ENCODE data around the gene NLGN1. TPM values are rescaled to one million over a fixed set of nuclear protein-coding genes. Genes with fewer than 3 reads are reported as not detected.

The NLGN1 gene
- total and polyA plus RNA-seq, 9 of the 15 experiments (the other 6 are each of a cell fraction or from before 2014, with no cell fraction given): under 0.01 to 0.01 TPM; not detected in 7

- Histone ChIP-seq H3K9me1 (ENCODE audit: control insufficient read depth, insufficient read depth, low read length) (no peaks in the 10 kb centered on the region), H3K36me3 (ENCODE audit: control insufficient read depth, insufficient read depth, low read length) (no peaks in the 10 kb centered on the region), H3K4me2 (ENCODE audit: insufficient read depth, low read length) (no peak overlapping the region), H4K20me1 (replicated peaks; ENCODE audit: control insufficient read depth, insufficient read depth, low read length) (no peaks in the 10 kb centered on the region), H3K4me1 (replicated peaks in 1 of 2; ENCODE audit: control insufficient read depth in 2 of 2, insufficient read depth in 2 of 2, low read length in 2 of 2) (no peaks in the 10 kb centered on the region), H3K4me3 (no peak overlapping the region), H3K9ac (ENCODE audit: insufficient read depth in 1 of 2, low read depth in 2 of 2, low read length in 2 of 2) (no peak overlapping the region), H3K27me3 (ENCODE audit: control insufficient read depth in 2 of 2, insufficient read depth in 2 of 2, low read length in 2 of 2) (no peaks in the 10 kb centered on the region), H3K79me2 (ENCODE audit: control insufficient read depth, insufficient read depth, low read length) (no peaks in the 10 kb centered on the region), H3K9me3 (replicated peaks; ENCODE audit: control insufficient read depth, insufficient read depth, low read depth, low read length) (no peaks in the 10 kb centered on the region), H2AFZ (ENCODE audit: low read depth, low read length) (no peak overlapping the region), H3K27ac (ENCODE audit: extremely low read depth, low read depth, low read length) (no peak overlapping the region)
- POLR2A ChIA-PET: no interaction called here
- in situ Hi-C loops (cut with MboI) (no loop called here), intact Hi-C loops (cut with micrococcal nuclease) (no loop called here)
- DNase-seq (ENCODE audit: extremely low read depth in 1 of 4, low spot score in 3 of 4): no peak
- FAIRE-seq: no peak
- TF ChIP-seq ZNF778 (CRISPR knock-in tag; IDR thresholded peaks at IDR 0.05) (no peak), HMGN3 (IDR thresholded peaks at IDR 0.05; ENCODE audit: borderline replicate concordance, extremely low read depth, insufficient read length, low read depth, low read length) (no peak), POLR2AphosphoS2 (IDR thresholded peaks at IDR 0.05; ENCODE audit: low read length) (no peak), GTF2B (IDR thresholded peaks at IDR 0.05; ENCODE audit: extremely low read depth, insufficient read length) (no peak), ZNF507 (tag; conservative IDR thresholded peaks at IDR 0.05) (no peak), MED1 (CRISPR knock-in tag; IDR thresholded peaks at IDR 0.05; ENCODE audit: borderline replicate concordance) (no peak), THAP7 (CRISPR knock-in tag; IDR thresholded peaks at IDR 0.05) (no peak), TAL1 (IDR thresholded peaks at IDR 0.05) (no peak), ZNF449 (CRISPR knock-in tag; IDR thresholded peaks at IDR 0.05) (no peak), PTTG1 (tag; IDR thresholded peaks at IDR 0.05; ENCODE audit: low read depth) (no peak), MXI1 (IDR thresholded peaks at IDR 0.05; ENCODE audit: low read depth, low read length) (no peak), NR3C1 (CRISPR knock-in tag; IDR thresholded peaks at IDR 0.05) (no peak), HDAC1 (IDR thresholded peaks at IDR 0.05) (no peak), ZKSCAN1 (IDR thresholded peaks at IDR 0.05; ENCODE audit: low read depth, low read length) (no peak), GTF2A2 (tag; IDR thresholded peaks at IDR 0.05) (no peak), ADNP (tag; IDR thresholded peaks at IDR 0.05) (no peak)
- no peak for ATAC-seq
- CTCF ChIA-PET (ENCODE audit: low intra/inter-chr PET ratio): no interaction called here
- no TSS peak for BruUV-seq (replicated peaks)
These were observed 218.1 kb downstream of the NLGN1 start for GRCh38 chr3:173615661-173616060.
